Measurements from ENCODE around the gene EHBP1L1. TPM values are rescaled to one million over a fixed set of nuclear protein-coding genes. Genes with fewer than 3 reads are reported as not detected.

EHBP1L1 gene
- total and polyA plus RNA-seq, 2 of the 8 experiments (the other 6 are each of a cell fraction or from before 2014, with no cell fraction given), result 4.3 to 6.6 TPM

DNA sequence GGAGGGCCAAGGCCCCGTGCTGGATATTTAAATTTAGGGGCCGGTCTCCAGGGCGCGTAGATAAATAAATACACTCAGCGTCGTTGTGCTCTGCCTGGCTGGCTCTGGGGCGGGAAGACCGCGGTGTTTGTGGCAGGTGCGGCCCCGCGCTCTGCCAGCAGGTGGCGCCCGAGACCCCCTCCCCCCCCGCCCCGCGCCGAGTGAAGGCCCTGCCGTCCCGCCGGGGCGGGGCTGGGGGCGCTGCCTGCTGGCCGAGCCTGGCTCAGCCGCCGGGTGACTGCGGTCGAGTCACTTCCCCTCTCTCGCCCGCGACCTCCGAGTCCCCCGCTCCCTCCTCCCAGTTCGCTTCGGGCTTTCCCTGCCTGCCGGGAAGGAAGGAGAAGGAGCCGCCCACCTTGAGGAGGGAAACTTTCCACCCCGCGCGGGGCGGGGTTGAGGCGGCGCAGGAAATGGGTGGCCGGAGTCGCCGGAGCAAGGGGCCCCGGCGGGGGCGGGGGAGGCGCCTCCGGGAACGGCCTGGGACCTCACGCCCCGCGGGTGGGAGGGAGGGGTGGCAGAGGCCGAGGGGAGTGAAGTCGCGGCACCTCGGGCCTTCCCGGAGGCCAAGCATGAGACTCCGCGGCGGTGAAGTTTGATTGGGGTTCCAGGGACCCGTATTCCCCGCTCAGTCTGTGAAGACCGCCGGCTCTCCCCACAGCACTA lies 1.6 kb upstream of the EHBP1L1 start (continued):
- TF ChIP-seq SIN3A (conservative IDR thresholded peaks at IDR 0.05 in 1 of 2, IDR thresholded peaks at IDR 0.05 in 1 of 2; ENCODE audit: low read depth in 1 of 2, low read length in 2 of 2) (0 out of 4 replicates have a peak, but pooled peaks of 1 of the 2 experiments have one; percentile 25), BRCA1 (IDR thresholded peaks at IDR 0.05; ENCODE audit: low read depth, low read length) (no peak), SP2 (IDR thresholded peaks at IDR 0.05; ENCODE audit: low read length) (no peak), RAD21 (IDR thresholded peaks at IDR 0.05 in 1 of 2, conservative IDR thresholded peaks at IDR 0.05 in 1 of 2; ENCODE audit: low read depth in 2 of 2, low read length in 2 of 2) (peak; percentile 17 to 49; a peak in 3 of 4 replicates), KDM4A (IDR thresholded peaks at IDR 0.05; ENCODE audit: low read depth, low read length, severe bottlenecking) (peak; percentile 60), CHD2 (IDR thresholded peaks at IDR 0.05; ENCODE audit: low read length) (no peak), TAF7 (optimal IDR thresholded peaks at IDR 0.05; ENCODE audit: borderline replicate concordance, low read depth, low read length) (peak; percentile 42), SIX5 (IDR thresholded peaks at IDR 0.05; ENCODE audit: low read depth, low read length) (no peak), CEBPB (IDR thresholded peaks at IDR 0.05; ENCODE audit: low read depth, low read length) (no peak)
- TF ChIP-seq, protein P1, sequence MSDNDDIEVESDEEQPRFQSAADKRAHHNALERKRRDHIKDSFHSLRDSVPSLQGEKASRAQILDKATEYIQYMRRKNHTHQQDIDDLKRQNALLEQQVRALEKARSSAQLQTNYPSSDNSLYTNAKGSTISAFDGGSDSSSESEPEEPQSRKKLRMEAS (IDR thresholded peaks at IDR 0.05), result peak; percentile 42; the same call in 1 of the 2 replicates
